Pancreas (tissue), 10 donors: ENCODE results near the gene FAM149B1. TPM values are rescaled to one million over a fixed set of nuclear protein-coding genes. Genes with fewer than 3 reads are reported as not detected.
A peak's percentile ranks its signal among the peaks of the same experiment; 100 is the strongest.

Experiments used
- ATAC-seq, 4 donors: fragments of 200-7000 bp; cut with Tn5 transposase; one replicate each; pipeline versions ENCODE4 v1.8.0 to v1.9.1; 2020; ENCODE audit warnings: mild to moderate bottlenecking in 4 of 4, moderate library complexity in 4 of 4
- DNase-seq, 6 donors: peaks; one replicate each; pipeline ENCODE4 v3.0.0-alpha.2; 2020
- FAIRE-seq: peaks from 2 replicates; lab custom pipeline; 2012; peaks lifted over from hg19 to GRCh38; lab: Jason Lieb, UNC
- H3K27ac ChIP-seq, 4 donors: fragments of 200-600 bp; sonication (generic); 1 replicate in 3 of 4; 2 replicates in 1 of 4; pipeline versions ENCODE4 v1.5.0 to v1.8.0; 2020
- H3K27me3 ChIP-seq, 4 donors: fragments of 200-600 bp; one replicate each; pipeline ENCODE4 v1.8.0; 2021
- H3K36me3 ChIP-seq, 3 donors: fragments of 200-600 bp; sonication (generic) in 1 of 3; one replicate each; pipeline versions ENCODE4 v1.5.0 to v1.8.0; 2020 to 2021
- H3K4me1 ChIP-seq, 3 donors: fragments of 200-600 bp; one replicate each; pipeline ENCODE4 v1.8.0; 2021
- H3K4me3 ChIP-seq, 4 donors: fragments of 200-600 bp; sonication (generic) in 2 of 4; one replicate each; pipeline versions ENCODE4 v1.5.0 to v1.8.0; 2020 to 2021
- H3K9me3 ChIP-seq, 4 donors: fragments of 200-600 bp; one replicate each; pipeline ENCODE4 v1.8.0; 2021
- WGBS, 2 donors: extraction: QIAGEN DNeasy Blood & Tissue Kit; methylation state at CpG; one replicate each; pipeline ENCODE4 v1.1.7; 2013; 5-methylcytosine and 5-hydroxymethylcytosine counted together
- intact Hi-C, 3 donors: fragments of 100-400 bp; cut with DNase I; formaldehyde crosslinking; loops; one replicate each; pipeline versions ENCODE4 v1.11.1 to v1.14.2; 2022
- polyA plus RNA-seq, 2 donors: library from polyadenylated mRNA; stranded (reverse); fragments of 200-250 nt; gene quantifications; one replicate each; pipeline ENCODE4 v1.2.3, GENCODE V29; 2013
- total RNA-seq, 6 donors: library from RNA; stranded (reverse); fragmentation: NEBNext Ultra II Directional in 4 of 6; extraction: Animal tissue kit (Norgen Biotek cat#: 25700) in 4 of 6; gene quantifications; one replicate each; pipeline versions ENCODE4 v1.2.1 to v1.2.4, GENCODE V29; 2021 to 2023
- TF ChIP-seq, protein P1 (sequence below), 4 donors: fragments of 200-600 bp; sonication (generic) in 3 of 4; IDR thresholded peaks; one replicate each; pipeline versions ENCODE4 v1.5.0 to v1.8.0; 2021; ENCODE audit warnings: antibody characterized with exemption in 4 of 4
- donor health status: healthy with polysubstance abuse.
- donor health status: DM: no; HTN: no; CAD: no; lungs with moderate emphysema.
- donor health status: DM: no; HTN: no; CAD: no.
- donor health status: control.
- donor health status: control.
- donor health status: Bipolar disorder and iron deficiency.
- donor health status: DM: yes; HTN: yes; CAD: no.
- donor health status: DM: no; HTN: no; CAD: no.
- donor health status: DM: no; HTN: no; CAD: no.
- donor health status: DM: yes; HTN: yes; CAD: no.

The FAM149B1 gene
- total and polyA plus RNA-seq, 8 donors, result 6.6 to 15.8 (median 8.7) TPM

DNA sequence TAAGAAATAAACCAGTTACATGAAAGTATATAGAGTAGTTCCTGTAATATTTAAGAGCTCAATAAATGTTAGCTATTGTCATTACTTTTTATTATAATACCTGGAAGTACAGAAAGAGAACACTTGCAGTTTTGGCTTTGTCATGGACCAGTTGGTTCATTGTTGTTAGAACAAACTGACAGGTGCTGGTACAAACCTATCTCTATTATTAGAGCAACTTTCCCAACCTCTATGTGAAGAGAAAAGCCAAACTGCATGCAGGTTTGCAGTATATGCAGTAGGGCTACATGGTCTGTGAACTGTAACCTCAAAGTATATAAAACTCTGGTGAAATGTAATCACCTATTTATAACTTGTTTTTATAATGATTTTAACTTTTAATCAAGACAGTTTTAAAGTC, 58.7 kb downstream of the FAM149B1 start:
- DNase-seq (no peak), FAIRE-seq (no peak), ATAC-seq (no peak)
- Histone ChIP-seq H3K36me3 (no peaks in the 10 kb centered on the region), H3K4me1 (no peaks in the 10 kb centered on the region), H3K27ac (no peak overlapping the region), H3K27me3 (no peaks in the 10 kb centered on the region), H3K9me3 (no peaks in the 10 kb centered on the region), H3K4me3 (no peak overlapping the region)
- TF ChIP-seq, protein P1, sequence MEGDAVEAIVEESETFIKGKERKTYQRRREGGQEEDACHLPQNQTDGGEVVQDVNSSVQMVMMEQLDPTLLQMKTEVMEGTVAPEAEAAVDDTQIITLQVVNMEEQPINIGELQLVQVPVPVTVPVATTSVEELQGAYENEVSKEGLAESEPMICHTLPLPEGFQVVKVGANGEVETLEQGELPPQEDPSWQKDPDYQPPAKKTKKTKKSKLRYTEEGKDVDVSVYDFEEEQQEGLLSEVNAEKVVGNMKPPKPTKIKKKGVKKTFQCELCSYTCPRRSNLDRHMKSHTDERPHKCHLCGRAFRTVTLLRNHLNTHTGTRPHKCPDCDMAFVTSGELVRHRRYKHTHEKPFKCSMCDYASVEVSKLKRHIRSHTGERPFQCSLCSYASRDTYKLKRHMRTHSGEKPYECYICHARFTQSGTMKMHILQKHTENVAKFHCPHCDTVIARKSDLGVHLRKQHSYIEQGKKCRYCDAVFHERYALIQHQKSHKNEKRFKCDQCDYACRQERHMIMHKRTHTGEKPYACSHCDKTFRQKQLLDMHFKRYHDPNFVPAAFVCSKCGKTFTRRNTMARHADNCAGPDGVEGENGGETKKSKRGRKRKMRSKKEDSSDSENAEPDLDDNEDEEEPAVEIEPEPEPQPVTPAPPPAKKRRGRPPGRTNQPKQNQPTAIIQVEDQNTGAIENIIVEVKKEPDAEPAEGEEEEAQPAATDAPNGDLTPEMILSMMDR (IDR thresholded peaks at IDR 0.05), result no peak
- intact Hi-C loops, result no loop called here

DNA sequence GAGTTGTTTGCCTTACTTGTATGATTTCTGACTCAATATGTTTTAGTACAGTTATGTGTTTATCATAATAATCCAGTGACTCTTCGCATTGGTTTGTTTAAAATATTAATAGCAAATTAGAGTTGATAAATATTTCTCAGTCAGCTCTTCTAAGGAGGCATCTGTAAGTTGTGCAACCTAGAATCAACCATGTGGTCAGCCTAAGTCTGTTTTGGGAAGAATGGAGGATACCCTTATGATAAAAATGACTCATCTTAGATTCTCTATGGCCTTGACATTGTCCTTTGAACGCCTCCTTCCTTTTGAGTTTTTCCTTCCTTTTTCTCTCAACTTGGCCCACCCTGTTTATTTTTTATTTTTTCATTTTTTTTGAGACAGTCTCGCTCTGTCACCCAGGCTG, 60.3 kb downstream of the FAM149B1 start:
- TF ChIP-seq, protein P1 (IDR thresholded peaks at IDR 0.05), result no peak
- Histone ChIP-seq H3K4me3 (no peak overlapping the region), H3K9me3 (no peaks in the 10 kb centered on the region), H3K27ac (no peak overlapping the region), H3K4me1 (no peaks in the 10 kb centered on the region), H3K27me3 (no peaks in the 10 kb centered on the region), H3K36me3 (peaks cover 0 to 7% (median 0%) of the 10 kb centered on the region in 3 donors)
- ATAC-seq (peak in 2 of 4 donors; percentile 38 to 52), DNase-seq (no peak), FAIRE-seq (no peak)
- 91 to 95% methylated on average over 3 of the region's 3 CpGs for WGBS, 2 donors
- intact Hi-C loops, result no loop called here

DNA sequence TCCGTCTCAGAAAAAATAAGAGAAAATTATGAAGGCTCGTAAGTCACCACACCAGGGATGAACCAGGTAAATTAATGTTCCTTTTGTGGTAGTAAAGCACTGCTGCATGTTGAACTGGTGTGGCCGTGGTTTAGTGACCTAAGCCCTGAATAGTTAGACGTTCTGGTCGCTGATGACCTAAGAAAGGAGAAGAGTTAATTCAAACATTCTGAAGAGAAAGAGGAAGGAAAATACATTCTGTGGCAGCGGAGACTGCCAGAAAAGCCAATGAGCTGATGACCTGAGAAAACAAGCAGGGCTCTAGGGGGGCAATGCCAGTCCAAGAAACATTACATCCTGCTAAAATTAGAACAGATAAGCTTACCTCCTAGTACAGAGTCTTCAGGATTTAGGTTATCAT, 61.6 kb downstream of the FAM149B1 start:
- no peak for DNase-seq
- Histone ChIP-seq H3K27me3 (no peaks in the 10 kb centered on the region), H3K4me3 (no peak overlapping the region), H3K36me3 (peaks cover 0 to 13% (median 0%) of the 10 kb centered on the region in 3 donors), H3K9me3 (no peaks in the 10 kb centered on the region), H3K27ac (no peak overlapping the region), H3K4me1 (no peaks in the 10 kb centered on the region)
- intact Hi-C loops, result no loop called here
- FAIRE-seq, result no peak
- peak in 1 of 4 donors; percentile 44 for ATAC-seq
- 82 to 89% methylated on average over 6 of the region's 6 CpGs for WGBS, 2 donors
- TF ChIP-seq, protein P1 (IDR thresholded peaks at IDR 0.05), result no peak

DNA sequence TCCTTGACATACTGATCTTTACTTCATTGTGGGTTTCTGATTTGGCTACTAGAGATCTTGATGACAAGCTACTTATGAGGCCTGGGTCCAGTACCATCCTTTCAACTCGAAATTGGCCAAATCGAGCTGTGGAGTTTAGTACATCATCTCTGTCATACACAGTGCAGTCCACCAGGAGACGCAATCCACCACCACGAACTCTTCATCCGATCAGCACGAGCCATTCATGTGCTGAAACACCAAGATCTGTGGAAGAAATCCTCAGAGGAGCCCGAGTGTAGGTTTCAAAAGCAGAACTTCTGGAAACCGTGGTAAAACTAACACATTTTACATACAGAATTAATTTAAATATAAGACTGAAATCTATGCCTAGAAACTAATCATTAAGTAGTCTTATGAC, 65.0 kb downstream of the FAM149B1 start:
- no peaks in the 10 kb centered on the region for H3K4me1 ChIP-seq
- H3K36me3 ChIP-seq, result peaks cover 0 to 13% (median 0%) of the 10 kb centered on the region in 3 donors
- no peaks in the 10 kb centered on the region for H3K9me3 ChIP-seq
- FAIRE-seq, result no peak
- 86 to 93% methylated on average over 8 of the region's 8 CpGs for WGBS, 2 donors
- ATAC-seq, result no peak
- TF ChIP-seq, protein P1 (IDR thresholded peaks at IDR 0.05), result no peak
- no peak for DNase-seq
- no peak overlapping the region for H3K27ac ChIP-seq
- intact Hi-C loops, result no loop called here
- no peaks in the 10 kb centered on the region for H3K27me3 ChIP-seq
- H3K4me3 ChIP-seq, result no peak overlapping the region

DNA sequence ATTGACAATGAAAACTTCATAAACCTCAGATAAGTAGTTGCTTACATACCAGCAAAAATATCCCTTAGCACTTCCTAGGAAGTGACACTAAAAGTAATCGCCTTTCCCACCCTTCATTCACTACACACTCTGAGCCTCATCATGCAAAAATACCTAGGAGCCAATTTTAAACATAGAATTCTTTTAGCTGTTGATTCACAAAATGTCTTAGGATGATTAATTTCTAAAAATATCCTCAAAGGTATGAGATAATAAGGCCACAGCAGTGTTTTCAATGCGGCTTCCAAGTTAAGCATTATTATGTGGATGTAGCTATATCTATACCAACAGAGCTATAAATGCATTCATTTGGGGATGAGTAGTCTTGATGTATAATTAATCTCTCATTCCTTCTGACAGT, 66.0 kb downstream of the FAM149B1 start:
- no peak for DNase-seq
- Histone ChIP-seq H3K4me1 (no peaks in the 10 kb centered on the region), H3K4me3 (no peak overlapping the region), H3K9me3 (no peaks in the 10 kb centered on the region), H3K27ac (no peak overlapping the region), H3K36me3 (peaks cover 0 to 13% (median 0%) of the 10 kb centered on the region in 3 donors), H3K27me3 (no peaks in the 10 kb centered on the region)
- no peak for ATAC-seq
- TF ChIP-seq, protein P1 (IDR thresholded peaks at IDR 0.05), result no peak
- WGBS, 2 donors, result 83 to 87% methylated on average over 2 of the region's 2 CpGs
- no peak for FAIRE-seq
- intact Hi-C loops, result no loop called here
